Measurements from ENCODE around the gene LEUTX. TPM values are rescaled to one million over a fixed set of nuclear protein-coding genes. Genes with fewer than 3 reads are reported as not detected.

The LEUTX gene
- total RNA-seq, 1 experiment from 2014 or later: not detected

- in situ Hi-C loops (cut with HindIII; ENCODE audit: low pct_unique_long_range_greater_than_20kb, low sequenced_read_pairs): no loop called here
- no peak for TF ChIP-seq CTCF (IDR thresholded peaks at IDR 0.05)
- TF ChIP-seq TCF7L2 (IDR thresholded peaks at IDR 0.05; ENCODE audit: low read depth, low read length): no peak
- no peak for TF ChIP-seq SIN3A (IDR thresholded peaks at IDR 0.05; ENCODE audit: borderline replicate concordance, insufficient read depth, low read depth, low read length)
- TF ChIP-seq REST (IDR thresholded peaks at IDR 0.05; ENCODE audit: insufficient read depth in 1 of 2, low read depth in 2 of 2, low read length in 1 of 2): no peak
- no peak for TF ChIP-seq POLR2AphosphoS5 (IDR thresholded peaks at IDR 0.05; ENCODE audit: low read depth, low read length)
- H3K4me3 ChIP-seq (ENCODE audit: low read depth in 2 of 2, low read length in 2 of 2): no peak overlapping the region
- POLR2A ChIA-PET: interaction anchor here (0.6 kb wide), 2 partner anchors 15 to 187 kb away, joined by 3 read pairs; no protein-coding TSS in a partner anchor
- intact Hi-C loops (cut with micrococcal nuclease; ENCODE audit: unreplicated experiment): loop anchor here (1.0 to 2.0 kb wide), 2 partner anchors 79 to 93 kb away; no protein-coding TSS in a partner anchor
- peaks cover 42% of the 10 kb centered on the region for H3K27me3 ChIP-seq (ENCODE audit: control insufficient read depth, insufficient read depth, low read length)
- peak; percentile 76 for ATAC-seq
- H3K36me3 ChIP-seq (ENCODE audit: control insufficient read depth, insufficient read depth, low read length): no peaks in the 10 kb centered on the region
- no peaks in the 10 kb centered on the region for H3K4me1 ChIP-seq (ENCODE audit: control insufficient read depth, insufficient read depth, low read length)
- BruUV-seq (replicated peaks): no TSS peak
- H3K9me3 ChIP-seq (ENCODE audit: control insufficient read depth, insufficient read depth, low read depth, low read length): peaks cover 6% of the 10 kb centered on the region; the same call in 1 of the 2 replicates
- DNase-seq (ENCODE audit: low read depth, low spot score): peak; percentile 89
- CTCF ChIA-PET: interaction anchor here (0.5 to 10.6 kb wide), 53 partner anchors 10 to 806 kb away, joined by 3 to 273 read pairs (median 4); partner anchors contain the start of genes DYRK1B, EID2, FBL and FBXO17
- H3K27ac ChIP-seq (ENCODE audit: low read length): no peak overlapping the region
Observed at GRCh38 chr19:39765091-39766076, 13.3 kb upstream of the LEUTX start.

- TF ChIP-seq CTCF (IDR thresholded peaks at IDR 0.05) (no peak), REST (IDR thresholded peaks at IDR 0.05; ENCODE audit: insufficient read depth in 1 of 2, low read depth in 2 of 2, low read length in 1 of 2) (no peak), TCF7L2 (IDR thresholded peaks at IDR 0.05; ENCODE audit: low read depth, low read length) (no peak), POLR2AphosphoS5 (IDR thresholded peaks at IDR 0.05; ENCODE audit: low read depth, low read length) (no peak), SIN3A (IDR thresholded peaks at IDR 0.05; ENCODE audit: borderline replicate concordance, insufficient read depth, low read depth, low read length) (no peak)
- Histone ChIP-seq H3K4me3 (ENCODE audit: low read depth in 2 of 2, low read length in 2 of 2) (no peak overlapping the region), H3K27me3 (ENCODE audit: control insufficient read depth, insufficient read depth, low read length) (peaks cover 46% of the 10 kb centered on the region), H3K4me1 (ENCODE audit: control insufficient read depth, insufficient read depth, low read length) (no peaks in the 10 kb centered on the region), H3K9me3 (ENCODE audit: control insufficient read depth, insufficient read depth, low read depth, low read length) (peaks cover 6% of the 10 kb centered on the region; the same call in 1 of the 2 replicates), H3K27ac (ENCODE audit: low read length) (no peak overlapping the region), H3K36me3 (ENCODE audit: control insufficient read depth, insufficient read depth, low read length) (no peaks in the 10 kb centered on the region)
- CTCF ChIA-PET: interaction anchor here (0.5 to 10.6 kb wide), 25 partner anchors 7 to 809 kb away, joined by 3 to 273 read pairs (median 5); partner anchors contain the start of genes DYRK1B, FBL, FBXO17 and PSMC4
- intact Hi-C loops (cut with micrococcal nuclease; ENCODE audit: unreplicated experiment) (loop anchor here (2.0 kb wide), 1 partner anchor 218 kb away; no protein-coding TSS in a partner anchor), in situ Hi-C loops (cut with HindIII; ENCODE audit: low pct_unique_long_range_greater_than_20kb, low sequenced_read_pairs) (no loop called here)
- no peak for DNase-seq (ENCODE audit: low read depth, low spot score)
- no TSS peak for BruUV-seq (replicated peaks)
- peak; percentile 7; the same call in 1 of the 2 replicates for ATAC-seq
- POLR2A ChIA-PET: interaction anchor here (0.8 to 2.0 kb wide), 5 partner anchors 14 to 67 kb away, joined by 3 to 12 read pairs (median 3); no protein-coding TSS in a partner anchor
Observed at GRCh38 chr19:39768334-39768733, 10.3 kb upstream of the LEUTX start.

Measured in Panc1 (cell line).